CD4-positive, alpha-beta T cell (primary cell): ENCODE data around the gene ZNF385B. TPM values are rescaled to one million over a fixed set of nuclear protein-coding genes. Genes with fewer than 3 reads are reported as not detected.

Experiments used
- ATAC-seq: fragments of 200-7000 bp; cut with Tn5 transposase; one replicate; pipeline ENCODE4 v1.10.0; 2022; ENCODE audit warnings: mild to moderate bottlenecking; ENCODE audit not compliant: poor library complexity
- CTCF ChIA-PET: fragments of 350-600 bp; sonication (Branson Sonifier 250); formaldehyde crosslinking; loops from one replicate; lab custom pipeline; 2021; ENCODE audit warnings: antibody characterized with exemption, inconsistent platforms; lab: Charles Lee
- POLR2A ChIA-PET: fragments of 350-600 bp; sonication (Branson Sonifier 250); formaldehyde crosslinking; loops from one replicate; lab custom pipeline; 2021; ENCODE audit warnings: antibody characterized with exemption, inconsistent platforms; lab: Charles Lee
- DNase-seq, 14 experiments: peaks; one replicate each; pipeline ENCODE4 v3.0.0-alpha.2; 2013 to 2020; ENCODE audit warnings: mixed read lengths in 2 of 14
- H3K27ac ChIP-seq, 2 donors: one replicate each; pipeline versions ENCODE4 v1.5.1 to v1.7.0; 2013; ENCODE audit warnings: low read length in 2 of 2, low read depth in 1 of 2, mild to moderate bottlenecking in 1 of 2
- H3K27me3 ChIP-seq, 2 experiments: 1 replicate in 1 of 2; 2 replicates in 1 of 2; pipeline versions ENCODE4 v1.6.1 to v1.7.0; 2013; ENCODE audit warnings: low read length in 2 of 2, control low read depth in 1 of 2, mild to moderate bottlenecking in 1 of 2, moderate library complexity in 1 of 2; ENCODE audit not compliant: insufficient read depth in 2 of 2, control insufficient read depth in 1 of 2
- H3K36me3 ChIP-seq: one replicate; pipeline ENCODE4 v1.6.1; 2013; ENCODE audit warnings: low read length, control low read depth; ENCODE audit not compliant: insufficient read depth
- H3K4me1 ChIP-seq: one replicate; pipeline ENCODE4 v1.6.1; 2013; ENCODE audit warnings: low read length, control low read depth; ENCODE audit not compliant: insufficient read depth
- H3K4me3 ChIP-seq: one replicate; pipeline ENCODE4 v1.5.1; 2013; ENCODE audit warnings: mild to moderate bottlenecking, low read length, moderate library complexity
- H3K9me3 ChIP-seq, 2 experiments: 1 replicate in 1 of 2; 2 replicates in 1 of 2; pipeline versions ENCODE4 v1.6.1 to v1.7.0; 2013; ENCODE audit warnings: low read length in 2 of 2, mild to moderate bottlenecking in 2 of 2, control low read depth in 1 of 2, moderate library complexity in 1 of 2; ENCODE audit not compliant: control insufficient read depth in 1 of 2, insufficient read depth in 1 of 2
- H3K27ac Mint-ChIP-seq: one replicate; pipeline ENCODE4 v1.8.0; 2020; ENCODE audit warnings: mixed read lengths
- H3K27me3 Mint-ChIP-seq: one replicate; pipeline ENCODE4 v1.8.0; 2021; ENCODE audit warnings: mixed read lengths
- H3K36me3 Mint-ChIP-seq: one replicate; pipeline ENCODE4 v1.8.0; 2021; ENCODE audit warnings: low read depth, mixed read lengths
- H3K4me1 Mint-ChIP-seq: one replicate; pipeline ENCODE4 v1.8.0; 2021; ENCODE audit warnings: low read depth, mixed read lengths
- H3K4me3 Mint-ChIP-seq: one replicate; pipeline ENCODE4 v1.8.0; 2020; ENCODE audit warnings: mild to moderate bottlenecking, mixed read lengths
- H3K9me3 Mint-ChIP-seq: one replicate; pipeline ENCODE4 v1.8.0; 2020; ENCODE audit warnings: mixed read lengths
- CTCF ChIP-seq: fragments of 200-600 bp; IDR thresholded peaks from one replicate; pipeline ENCODE4 v1.8.0; 2022; ENCODE audit warnings: antibody characterized with exemption, mild to moderate bottlenecking
- intact Hi-C, 2 experiments: fragments of 100-400 bp; cut with DNase I in 1 of 2; cut with micrococcal nuclease in 1 of 2; formaldehyde crosslinking; loops; one replicate each; pipeline versions ENCODE4 v1.15.1 to v1.9.0; 2023 to 2025; cut with DNase I, micrococcal nuclease
- total RNA-seq, 174 experiments: library from RNA in 2 of 174; stranded (reverse) in 2 of 174; gene quantifications; one replicate each; pipeline ENCODE4 v1.2.3 and lab custom pipeline; 2021 to 2026

The ZNF385B gene
- total RNA-seq, 2 experiments from 2014 or later: not detected

GRCh38 chr2:179822540-179822939 lies 38.9 kb downstream of the ZNF385B start:
- Histone ChIP-seq H3K4me3 (no peak overlapping the region), H3K9me3 (no peaks in the 10 kb centered on the region), H3K36me3 (no peaks in the 10 kb centered on the region), H3K4me1 (no peaks in the 10 kb centered on the region), H3K27me3 (no peaks in the 10 kb centered on the region), H3K27ac (no peak overlapping the region)
- no peak for TF ChIP-seq CTCF
- ChIA-PET CTCF (no interaction called here), POLR2A (no interaction called here)
- H3K4me3 Mint-ChIP-seq: no peak overlapping the region
- peaks cover 7% of the 10 kb centered on the region for H3K27me3 Mint-ChIP-seq
- H3K4me1 Mint-ChIP-seq: no peaks in the 10 kb centered on the region
- no peak overlapping the region for H3K27ac Mint-ChIP-seq
- DNase-seq (no peak), ATAC-seq (no peak)
- H3K36me3 Mint-ChIP-seq: no peaks in the 10 kb centered on the region
- intact Hi-C loops: no loop called here
- no peaks in the 10 kb centered on the region for H3K9me3 Mint-ChIP-seq

DNA sequence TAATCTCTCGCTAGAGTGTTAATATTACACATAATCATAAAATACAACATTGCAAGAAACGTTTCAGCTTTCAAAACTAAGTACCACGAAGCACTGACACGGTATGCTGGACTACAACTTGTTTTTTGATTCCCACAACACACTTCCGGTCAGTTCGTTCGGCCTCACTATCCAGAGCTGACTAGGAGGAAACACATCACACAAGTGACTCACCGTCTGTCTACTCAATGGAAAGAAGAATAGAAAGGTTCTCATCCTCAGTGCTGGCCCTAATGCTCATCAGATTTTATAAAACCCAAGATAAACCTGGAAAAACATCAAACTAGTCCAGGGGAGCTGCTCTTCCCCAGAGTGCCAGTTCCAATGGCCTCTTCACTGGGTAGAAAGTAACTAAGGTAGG lies 42.9 kb downstream of the ZNF385B start:
- intact Hi-C loops: no loop called here
- ATAC-seq: no peak
- DNase-seq: no peak
- H3K9me3 ChIP-seq: peaks cover 0 to 4% of the 10 kb centered on the region in 2 experiments
- H3K27ac ChIP-seq: no peak overlapping the region
- H3K9me3 Mint-ChIP-seq: no peaks in the 10 kb centered on the region
- TF ChIP-seq CTCF: no peak
- H3K4me3 ChIP-seq: no peak overlapping the region
- no peak overlapping the region for H3K27ac Mint-ChIP-seq
- no peaks in the 10 kb centered on the region for H3K27me3 Mint-ChIP-seq
- H3K4me3 Mint-ChIP-seq: no peak overlapping the region
- no peaks in the 10 kb centered on the region for H3K4me1 Mint-ChIP-seq
- H3K4me1 ChIP-seq: no peaks in the 10 kb centered on the region
- POLR2A ChIA-PET: no interaction called here
- H3K36me3 ChIP-seq: no peaks in the 10 kb centered on the region
- no peaks in the 10 kb centered on the region for H3K36me3 Mint-ChIP-seq
- CTCF ChIA-PET: no interaction called here
- no peaks in the 10 kb centered on the region for H3K27me3 ChIP-seq

GRCh38 chr2:179817181-179817841 lies 44.1 kb downstream of the ZNF385B start:
- Mint-ChIP-seq H3K9me3 (no peaks in the 10 kb centered on the region), H3K27ac (no peak overlapping the region), H3K4me3 (no peak overlapping the region), H3K27me3 (no peaks in the 10 kb centered on the region), H3K36me3 (no peaks in the 10 kb centered on the region), H3K4me1 (no peaks in the 10 kb centered on the region)
- no peak for DNase-seq
- ATAC-seq: no peak
- TF ChIP-seq CTCF: no peak
- Histone ChIP-seq H3K27me3 (no peaks in the 10 kb centered on the region), H3K27ac (no peak overlapping the region), H3K9me3 (peaks cover 0 to 4% of the 10 kb centered on the region in 2 experiments), H3K36me3 (no peaks in the 10 kb centered on the region), H3K4me3 (no peak overlapping the region), H3K4me1 (no peaks in the 10 kb centered on the region)
- ChIA-PET CTCF (interaction anchor here (1.0 kb wide), 1 partner anchor 17 kb away, joined by 3 read pairs; no protein-coding TSS in a partner anchor), POLR2A (no interaction called here)
- intact Hi-C loops: no loop called here
